Neural crest cell (in vitro differentiated cells): Measurements from ENCODE around the gene RUSC1. TPM values are rescaled to one million over a fixed set of nuclear protein-coding genes. Genes with fewer than 3 reads are reported as not detected.
A peak's percentile ranks its signal among the peaks of the same experiment; 100 is the strongest.

Experiments
- DNase-seq: peaks from one replicate; pipeline ENCODE4 v3.0.0; 2021; ENCODE audit warnings: low read depth, mixed read lengths, low spot score
- H3K27ac Mint-ChIP-seq: one replicate; pipeline ENCODE4 v1.8.0; 2021; ENCODE audit warnings: mild to moderate bottlenecking, mixed read lengths; ENCODE audit not compliant: unreplicated experiment
- H3K27me3 Mint-ChIP-seq: 2 replicates; pipeline ENCODE4 v1.8.0; 2021; ENCODE audit warnings: low read depth, mild to moderate bottlenecking, mixed read lengths
- H3K36me3 Mint-ChIP-seq: 2 replicates; pipeline ENCODE4 v1.8.0; 2021; ENCODE audit warnings: low read depth, mild to moderate bottlenecking, mixed read lengths
- H3K4me1 Mint-ChIP-seq: 2 replicates; pipeline ENCODE4 v1.8.0; 2021; ENCODE audit warnings: mixed read lengths
- H3K4me3 Mint-ChIP-seq: one replicate; pipeline ENCODE4 v1.8.0; 2021; ENCODE audit warnings: mild to moderate bottlenecking, mixed read lengths
- H3K9me3 Mint-ChIP-seq: 2 replicates; pipeline ENCODE4 v1.8.0; 2021; ENCODE audit warnings: mixed read lengths
- total RNA-seq: library from RNA; stranded (reverse); gene quantifications from 2 replicates; pipeline ENCODE4 v1.2.1, GENCODE V29; 2021
- TF ChIP-seq, protein P1 (sequence below): fragments of 200-600 bp; sonication (generic); conservative IDR thresholded peaks from 2 replicates; pipeline ENCODE4 v1.5.0; 2021; ENCODE audit warnings: antibody characterized with exemption, mild to moderate bottlenecking

RUSC1 gene
- total RNA-seq, 1 donor from 2014 or later = 56.6 TPM

DNA sequence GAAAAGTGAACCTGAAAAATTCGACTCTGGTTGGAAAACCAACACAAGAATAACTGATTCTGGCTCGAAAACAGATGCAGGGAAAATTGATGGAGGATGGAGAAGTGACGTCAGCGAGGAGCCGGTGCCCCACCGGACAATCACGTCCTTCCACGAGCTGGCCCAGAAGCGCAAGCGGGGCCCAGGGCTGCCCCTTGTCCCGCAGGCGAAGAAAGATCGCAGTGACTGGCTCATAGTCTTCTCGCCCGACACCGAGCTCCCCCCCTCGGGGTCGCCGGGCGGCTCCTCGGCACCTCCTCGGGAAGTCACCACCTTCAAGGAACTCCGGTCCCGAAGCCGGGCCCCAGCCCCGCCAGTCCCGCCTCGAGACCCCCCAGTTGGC is 1.9 kb downstream of the RUSC1 start:
- H3K4me1 Mint-ChIP-seq = peaks cover 60% of the 10 kb centered on the region
- DNase-seq = peak; percentile 40
- H3K4me3 Mint-ChIP-seq = peak overlapping the region; percentile 88
- peaks cover 15% of the 10 kb centered on the region for H3K36me3 Mint-ChIP-seq
- H3K27me3 Mint-ChIP-seq = peaks cover 26% of the 10 kb centered on the region
- TF ChIP-seq, protein P1, sequence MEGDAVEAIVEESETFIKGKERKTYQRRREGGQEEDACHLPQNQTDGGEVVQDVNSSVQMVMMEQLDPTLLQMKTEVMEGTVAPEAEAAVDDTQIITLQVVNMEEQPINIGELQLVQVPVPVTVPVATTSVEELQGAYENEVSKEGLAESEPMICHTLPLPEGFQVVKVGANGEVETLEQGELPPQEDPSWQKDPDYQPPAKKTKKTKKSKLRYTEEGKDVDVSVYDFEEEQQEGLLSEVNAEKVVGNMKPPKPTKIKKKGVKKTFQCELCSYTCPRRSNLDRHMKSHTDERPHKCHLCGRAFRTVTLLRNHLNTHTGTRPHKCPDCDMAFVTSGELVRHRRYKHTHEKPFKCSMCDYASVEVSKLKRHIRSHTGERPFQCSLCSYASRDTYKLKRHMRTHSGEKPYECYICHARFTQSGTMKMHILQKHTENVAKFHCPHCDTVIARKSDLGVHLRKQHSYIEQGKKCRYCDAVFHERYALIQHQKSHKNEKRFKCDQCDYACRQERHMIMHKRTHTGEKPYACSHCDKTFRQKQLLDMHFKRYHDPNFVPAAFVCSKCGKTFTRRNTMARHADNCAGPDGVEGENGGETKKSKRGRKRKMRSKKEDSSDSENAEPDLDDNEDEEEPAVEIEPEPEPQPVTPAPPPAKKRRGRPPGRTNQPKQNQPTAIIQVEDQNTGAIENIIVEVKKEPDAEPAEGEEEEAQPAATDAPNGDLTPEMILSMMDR = no peak
- H3K9me3 Mint-ChIP-seq = no peaks in the 10 kb centered on the region
- H3K27ac Mint-ChIP-seq = peak overlapping the region; percentile 84

DNA sequence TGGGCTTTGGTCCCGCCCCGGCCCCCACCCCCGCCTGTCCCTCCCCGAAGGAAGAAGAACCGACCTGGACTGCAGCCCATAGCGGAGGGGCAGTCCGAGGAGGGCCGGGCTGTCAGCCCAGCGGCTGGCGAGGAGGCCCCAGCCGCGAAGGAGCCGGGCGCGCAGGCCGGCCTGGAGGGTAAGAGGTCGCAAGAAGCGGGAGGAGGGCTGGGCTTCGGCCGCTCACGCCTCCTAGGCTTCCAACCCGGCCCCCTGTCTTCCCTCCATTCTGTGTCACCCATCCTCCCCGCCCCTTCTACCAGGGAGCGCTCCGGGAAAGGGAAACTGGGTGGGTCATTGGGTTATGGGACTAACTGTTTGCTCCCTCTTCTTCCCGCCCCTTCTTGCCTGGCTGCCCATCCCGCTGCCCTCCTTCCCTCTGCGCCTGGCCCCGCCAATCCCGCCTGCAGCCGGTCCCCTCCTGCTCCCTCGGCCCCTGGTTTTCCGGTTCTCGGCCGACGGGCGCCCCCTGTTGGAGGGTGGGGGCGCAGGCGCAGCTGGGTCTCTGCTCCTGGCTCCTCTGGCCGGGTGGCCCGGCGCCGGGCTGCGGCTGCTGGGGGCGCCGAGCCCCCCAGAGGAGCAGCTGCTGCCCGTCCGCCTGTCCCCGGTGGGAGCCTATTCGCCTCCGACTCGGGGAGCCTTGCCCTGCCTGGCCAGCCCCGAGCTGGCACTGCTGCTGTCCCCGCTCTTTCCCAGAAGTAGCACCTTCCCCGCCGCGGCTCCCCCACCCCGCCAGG is 2.4 kb downstream of the RUSC1 start:
- no peak overlapping the region for H3K27ac Mint-ChIP-seq
- TF ChIP-seq, protein P1 = peak; percentile 98
- DNase-seq = peak; percentile 97
- H3K36me3 Mint-ChIP-seq = peaks cover 11% of the 10 kb centered on the region
- peak overlapping the region; percentile 96 for H3K4me3 Mint-ChIP-seq
- H3K9me3 Mint-ChIP-seq = no peaks in the 10 kb centered on the region
- H3K27me3 Mint-ChIP-seq = peaks cover 25% of the 10 kb centered on the region
- H3K4me1 Mint-ChIP-seq = peaks cover 59% of the 10 kb centered on the region

DNA sequence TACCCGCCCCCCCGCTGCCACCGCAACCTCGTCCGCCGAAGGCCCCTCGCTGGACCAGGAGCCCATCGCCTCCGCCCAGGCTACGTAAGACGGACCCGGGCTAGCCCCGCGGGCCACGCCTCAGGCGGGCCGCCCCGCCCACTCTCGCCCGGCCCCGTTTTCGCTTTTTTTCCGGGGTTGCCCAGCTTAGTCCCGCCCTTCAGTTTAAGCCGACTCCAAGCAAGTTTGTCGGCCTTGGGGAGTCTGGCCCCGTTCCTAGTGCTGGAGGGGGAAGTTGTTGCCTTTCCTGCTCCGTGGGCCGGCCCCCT is 3.0 kb downstream of the RUSC1 start:
- peaks cover 53% of the 10 kb centered on the region for H3K4me1 Mint-ChIP-seq
- H3K36me3 Mint-ChIP-seq = peaks cover 9% of the 10 kb centered on the region
- no peak overlapping the region for H3K27ac Mint-ChIP-seq
- peak; percentile 71 for DNase-seq
- peak overlapping the region; percentile 94 for H3K4me3 Mint-ChIP-seq
- TF ChIP-seq, protein P1 = no peak
- peaks cover 20% of the 10 kb centered on the region for H3K27me3 Mint-ChIP-seq
- no peaks in the 10 kb centered on the region for H3K9me3 Mint-ChIP-seq

DNA sequence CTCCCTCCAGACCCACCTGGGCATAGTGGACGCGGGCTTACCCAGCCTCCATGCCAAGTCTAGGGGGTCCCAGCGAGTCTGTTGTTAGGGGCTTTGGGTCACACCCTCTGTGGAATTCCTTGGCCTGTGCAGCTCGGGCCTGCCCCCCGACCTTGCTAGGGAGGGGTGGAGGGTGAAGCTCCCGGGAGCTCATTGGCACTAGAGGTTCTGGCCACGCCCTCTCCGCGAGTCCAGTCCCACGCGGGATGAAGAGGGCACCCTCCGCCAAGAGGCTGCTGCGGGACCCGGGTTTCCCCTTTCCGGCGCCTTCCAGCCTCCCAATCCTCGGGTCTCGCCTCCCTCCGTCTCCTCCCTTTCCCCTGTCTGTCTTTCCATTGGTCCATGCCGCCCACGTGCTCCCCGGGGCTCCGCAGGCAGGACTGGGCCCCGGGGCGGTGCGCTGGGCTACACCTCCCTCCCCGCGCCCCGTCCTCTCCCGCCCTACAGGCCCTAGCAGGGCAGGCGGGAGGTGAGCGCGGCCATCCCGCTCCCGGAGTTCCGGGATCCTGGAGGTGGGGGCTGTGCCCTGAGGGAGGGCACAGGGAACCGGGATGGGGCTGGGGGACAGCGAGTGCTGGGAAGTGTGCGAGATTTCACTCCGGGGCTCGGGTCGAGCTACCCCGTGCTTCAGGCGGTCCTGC is 3.5 kb downstream of the RUSC1 start:
- Mint-ChIP-seq H3K9me3 (no peaks in the 10 kb centered on the region), H3K4me3 (peak overlapping the region; percentile 94), H3K4me1 (peaks cover 48% of the 10 kb centered on the region), H3K27ac (no peak overlapping the region), H3K36me3 (peaks cover 5% of the 10 kb centered on the region), H3K27me3 (peaks cover 18% of the 10 kb centered on the region)
- peak; percentile 85 for DNase-seq
- TF ChIP-seq, protein P1 = no peak

DNA sequence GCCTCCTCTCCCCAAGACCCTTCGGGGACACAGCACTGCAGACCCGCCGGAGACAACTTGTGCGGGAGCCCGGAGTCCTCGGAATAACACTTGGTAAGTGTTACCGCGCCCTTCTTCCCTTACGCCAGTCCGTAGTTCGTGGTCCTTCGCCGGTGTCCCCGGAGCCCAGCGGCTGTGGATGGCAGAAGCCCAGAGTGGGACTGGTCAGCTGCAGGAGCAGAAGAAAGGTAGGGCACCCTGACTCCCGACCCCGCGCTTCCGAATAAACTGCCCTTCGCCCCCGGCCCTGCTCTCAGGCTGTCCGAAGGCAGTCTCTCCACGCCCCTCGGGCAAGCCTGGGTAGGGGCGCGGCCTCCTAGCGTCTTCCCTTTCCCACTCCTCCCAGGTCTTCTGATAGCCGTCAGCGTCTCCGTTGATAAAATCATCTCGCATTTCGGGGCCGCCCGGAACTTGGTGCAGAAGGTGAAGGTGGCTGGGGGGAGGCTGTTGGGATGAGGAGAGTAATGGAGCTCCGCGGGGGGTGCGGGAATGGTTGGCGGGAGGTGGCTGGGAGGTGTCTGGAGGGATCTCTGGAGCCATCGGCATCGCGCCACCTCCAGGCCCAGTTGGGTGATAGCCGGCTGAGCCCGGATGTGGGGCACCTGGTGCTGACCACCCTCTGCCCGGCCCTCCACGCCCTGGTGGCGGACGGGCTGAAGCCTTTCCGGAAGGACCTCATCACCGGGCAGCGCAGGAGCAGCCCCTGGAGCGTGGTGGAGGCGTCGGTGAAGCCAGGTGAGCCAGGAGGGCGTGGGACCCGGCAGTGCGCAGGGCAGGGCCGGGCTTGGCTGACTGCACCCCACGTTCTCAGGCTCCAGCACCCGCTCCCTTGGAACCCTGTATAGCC is 4.3 kb downstream of the RUSC1 start:
- Mint-ChIP-seq H3K27ac (peak overlapping the region; percentile 62), H3K4me1 (peaks cover 41% of the 10 kb centered on the region), H3K36me3 (peaks cover 4% of the 10 kb centered on the region), H3K27me3 (peaks cover 17% of the 10 kb centered on the region), H3K4me3 (peak overlapping the region; percentile 94), H3K9me3 (no peaks in the 10 kb centered on the region)
- DNase-seq = peak; percentile 56
- TF ChIP-seq, protein P1 = peak; percentile 58
